ENCODE measurements around the gene S100A16.
"Not testable (repeated sequence)": the region's sequence is repeated elsewhere in the genome, so short reads cannot be mapped to it uniquely, and the experiment has no call there.

The S100A16 gene

GRCh38 chr1:153614189-153614900, 1.4 kb upstream of the S100A16 start:
- no peak for DNase-seq

- no peak for DNase-seq
Observed at GRCh38 chr1:153613406-153613805, 469 bp upstream of the S100A16 start.

DNA sequence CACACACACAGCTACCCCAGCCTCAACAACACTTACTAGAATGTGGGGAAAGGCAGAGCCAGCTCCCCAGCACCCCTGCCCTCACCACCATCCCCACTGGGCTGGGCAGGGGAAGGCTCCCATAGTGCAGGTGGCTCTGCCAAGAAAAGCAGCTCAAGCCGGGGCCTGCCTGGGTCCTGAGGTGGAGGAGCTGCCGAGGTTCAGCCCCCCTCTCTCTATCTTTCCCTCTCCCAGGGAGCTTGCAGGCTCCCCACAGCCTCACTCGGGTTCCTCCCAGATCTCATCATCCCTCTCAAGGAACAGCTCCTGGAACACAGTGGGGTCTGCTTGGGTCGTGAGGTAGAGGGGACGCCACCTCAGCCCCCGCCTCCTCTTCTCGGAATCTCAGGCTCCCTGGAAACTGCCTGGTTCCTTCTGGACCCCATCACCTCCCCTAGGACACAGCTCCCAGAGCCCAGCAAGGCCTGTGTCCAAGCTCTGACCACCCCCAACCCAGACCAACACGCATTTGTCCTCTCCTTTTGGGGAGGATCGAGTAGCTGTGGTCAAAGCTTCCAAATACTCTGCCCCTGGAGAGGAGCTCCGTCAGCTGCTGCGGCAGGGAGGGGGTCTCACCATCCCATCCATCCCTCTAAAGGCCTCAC, 704 bp downstream of the S100A16 start:
- DNase-seq, result no peak

- no peak for DNase-seq
Observed at GRCh38 chr1:153611356-153611755, 1.6 kb downstream of the S100A16 start.

GRCh38 chr1:153610811-153611301, 2.1 kb downstream of the S100A16 start:
- no peak for DNase-seq

DNA sequence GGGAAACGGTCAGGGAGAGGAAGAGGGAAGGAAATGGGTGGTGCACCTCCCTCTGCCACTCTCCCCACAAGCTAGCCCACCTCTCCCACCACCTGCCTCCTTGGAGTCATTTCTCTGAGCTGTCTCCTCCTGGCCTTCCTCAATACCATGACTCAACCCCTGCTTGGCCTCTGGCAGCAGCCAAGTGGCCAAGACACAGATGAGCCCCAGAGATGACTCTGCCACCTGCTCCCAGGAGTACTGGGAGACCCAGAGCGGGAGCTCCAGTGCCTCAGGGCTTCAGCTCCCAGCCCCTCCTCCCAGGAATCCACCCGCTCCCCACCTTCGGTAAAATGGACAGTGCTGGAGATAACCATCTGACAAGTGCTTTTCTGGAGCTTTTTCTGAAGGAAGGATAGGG, 2.6 kb downstream of the S100A16 start:
- DNase-seq, result no peak

DNA sequence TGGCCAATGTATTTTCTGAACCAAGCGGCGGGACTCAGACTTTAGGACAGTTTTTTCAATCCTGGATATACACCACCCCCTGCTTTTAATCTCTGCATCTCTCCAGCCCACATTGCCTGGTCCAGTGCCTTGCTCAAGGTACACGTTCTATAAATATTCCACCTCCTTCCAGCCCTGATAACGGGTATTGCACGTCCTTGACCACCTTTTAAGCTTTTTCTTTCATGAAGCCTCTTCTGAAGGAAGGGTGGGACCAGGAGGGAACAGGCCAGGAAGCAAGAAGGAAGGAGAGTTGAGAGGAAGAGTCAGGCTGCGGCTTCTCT, 3.4 kb downstream of the S100A16 start:
- no peak for DNase-seq

GRCh38 chr1:153608742-153609584, 4.0 kb downstream of the S100A16 start:
- DNase-seq, result no peak

- no peak for DNase-seq
Observed at GRCh38 chr1:153608089-153608682, 4.8 kb downstream of the S100A16 start.

DNA sequence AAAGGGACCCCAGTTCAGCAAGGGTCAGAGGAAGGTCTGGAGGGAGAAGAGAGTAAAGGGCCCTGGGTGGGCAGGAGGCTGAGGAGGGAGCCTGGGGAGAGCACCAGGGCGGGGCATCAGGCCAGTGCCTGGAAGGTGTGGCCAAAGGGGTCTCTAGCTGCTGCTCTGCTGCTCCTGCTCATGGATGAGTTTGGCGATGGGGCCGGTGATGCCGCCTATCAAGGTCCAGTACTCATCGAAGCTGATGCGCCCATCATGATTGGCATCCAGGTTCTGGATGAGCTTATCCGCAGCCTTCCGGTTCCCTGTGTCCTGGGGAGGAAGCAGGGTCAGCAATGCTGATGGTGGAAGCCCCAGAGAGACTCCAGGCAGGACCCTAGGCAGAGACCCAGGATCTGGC, 5.6 kb downstream of the S100A16 start:
- no peak for DNase-seq

DNA sequence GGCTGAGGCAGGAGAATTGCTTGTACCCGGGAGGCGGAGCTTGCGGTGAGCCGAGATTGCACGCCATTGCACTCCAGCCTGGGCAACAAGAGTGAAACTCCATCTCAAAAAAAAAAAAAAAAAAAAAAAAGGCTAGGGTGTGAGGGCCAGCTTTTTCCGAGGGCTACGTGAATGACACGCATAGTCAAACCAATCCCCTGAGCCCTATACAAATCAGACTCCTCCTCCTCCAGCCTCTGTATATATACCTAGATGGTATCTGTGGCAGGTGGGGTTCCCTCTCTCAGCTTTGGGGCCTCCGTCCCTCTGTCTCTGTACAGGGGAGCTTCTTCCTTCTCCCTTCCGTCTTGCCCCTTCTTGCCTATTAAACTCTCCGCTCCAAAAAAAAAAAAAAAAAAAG, 6.7 kb downstream of the S100A16 start:
- no peak for DNase-seq

DNA sequence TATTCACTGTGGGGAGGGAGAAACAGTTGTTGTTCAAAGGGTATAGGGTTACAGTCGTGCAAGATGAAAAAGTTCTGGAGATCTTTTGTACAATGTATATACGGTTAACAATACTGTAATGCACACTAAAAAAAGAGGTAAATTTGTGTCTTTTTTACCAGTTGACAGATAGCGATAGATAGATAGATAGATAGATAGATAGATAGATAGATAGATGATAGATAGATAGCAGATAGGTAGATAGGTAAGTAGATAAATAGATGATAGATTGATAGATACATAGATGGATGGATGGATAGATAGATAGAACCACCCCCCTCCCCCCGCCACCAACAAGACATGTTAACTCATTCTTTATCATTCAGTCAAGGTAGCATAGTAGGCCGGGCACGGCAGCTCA, 10.2 kb downstream of the S100A16 start:
- DNase-seq, result no peak

DNA sequence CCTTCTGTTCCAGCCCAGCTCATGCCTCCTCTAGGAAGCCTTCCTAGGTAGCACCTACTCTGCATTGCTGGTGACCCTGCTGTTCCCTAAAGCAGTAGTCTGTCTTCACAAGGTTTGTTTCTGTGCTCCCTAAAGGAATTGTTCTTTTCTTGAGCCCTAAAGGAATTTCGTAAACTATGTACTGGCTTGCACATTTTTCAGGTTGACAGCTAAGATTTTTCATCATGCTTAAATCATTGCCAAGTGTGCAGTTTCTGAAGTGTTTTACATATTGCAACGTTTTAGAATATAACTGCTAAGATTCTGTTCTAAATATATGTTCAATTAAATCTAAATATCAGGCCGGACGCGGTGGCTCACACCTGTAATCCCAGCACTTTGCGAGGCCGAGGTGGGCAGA, 13.1 kb downstream of the S100A16 start:
- DNase-seq, result no peak

- DNase-seq, result peak; percentile 71
Observed at GRCh38 chr1:153598309-153599172, 14.4 kb downstream of the S100A16 start.

DNA sequence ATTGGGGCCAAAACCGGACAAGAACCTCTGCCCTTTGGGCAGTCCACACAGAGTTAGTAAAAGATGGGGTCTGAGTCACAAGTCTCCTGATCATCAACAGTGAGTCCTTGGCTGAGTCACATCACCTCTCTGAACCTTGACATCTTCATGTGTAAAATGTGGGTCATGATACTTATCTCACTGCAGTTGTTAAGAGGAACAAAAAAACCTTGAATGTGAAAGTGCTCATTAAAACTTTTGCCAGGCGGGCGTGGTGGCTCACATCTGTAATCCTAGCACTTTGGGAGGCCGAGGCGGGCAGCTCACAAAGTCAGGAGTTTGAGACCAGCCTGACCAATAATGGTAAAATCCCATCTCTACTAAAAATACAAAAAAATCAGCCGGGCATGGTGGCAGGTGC, 15.7 kb downstream of the S100A16 start:
- DNase-seq, result peak; percentile 49

DNA sequence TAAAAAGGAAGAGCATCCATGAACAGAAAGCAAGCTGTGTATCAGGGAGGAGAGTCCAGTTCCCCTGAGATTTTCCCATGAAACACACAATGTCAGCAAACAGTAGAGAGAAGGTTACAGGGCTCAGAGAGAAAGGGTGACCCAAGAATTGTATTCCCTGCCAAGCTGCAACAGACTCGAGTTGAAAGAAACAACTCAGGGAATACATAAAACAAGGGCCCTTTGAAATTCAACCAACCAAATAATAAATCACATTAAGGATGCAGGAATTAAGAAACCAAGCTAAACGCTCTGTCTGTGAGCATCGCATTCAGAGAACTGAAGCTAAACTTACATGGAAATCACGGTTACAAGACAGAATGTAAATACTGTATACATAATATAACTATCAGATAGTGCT, 20.2 kb downstream of the S100A16 start:
- DNase-seq, result no peak

DNA sequence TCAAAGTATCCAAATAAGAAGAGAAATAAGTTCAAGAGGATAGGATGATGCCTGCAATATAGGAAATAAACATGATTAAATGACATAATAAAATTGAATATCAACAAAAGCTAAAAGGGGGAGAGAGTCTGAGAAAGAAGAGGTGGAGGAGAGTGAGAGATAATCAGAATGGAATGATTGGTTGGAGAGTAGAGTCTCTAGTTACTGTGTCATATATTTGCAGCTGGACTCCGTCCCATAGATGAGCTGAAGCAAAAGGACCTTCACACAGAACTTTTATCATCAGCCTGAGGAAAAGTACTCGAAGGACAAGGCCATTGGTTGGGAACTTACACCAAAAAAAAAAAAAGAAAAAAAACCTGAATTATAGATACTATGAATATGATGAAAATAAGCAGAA, 24.5 kb downstream of the S100A16 start:
- no peak for DNase-seq

DNA sequence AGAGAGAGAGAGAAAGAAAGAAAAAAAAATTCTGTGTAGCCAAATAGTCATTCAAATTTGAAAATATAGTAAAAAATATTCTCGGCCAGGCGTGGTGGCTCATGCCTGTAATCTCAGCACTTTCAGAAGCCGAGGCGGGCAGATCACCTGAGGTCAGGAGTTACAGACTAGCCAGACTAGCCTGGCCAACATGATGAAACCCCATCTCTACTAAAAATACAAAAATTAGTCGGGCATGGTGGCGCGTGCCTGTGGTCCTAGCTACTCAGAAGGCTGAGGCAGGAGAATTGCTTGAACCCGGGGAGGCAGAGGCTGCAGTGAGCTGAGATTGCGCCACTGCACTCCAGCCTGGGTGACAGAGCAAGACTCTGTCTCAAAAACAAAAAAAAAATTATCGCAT, 24.9 kb downstream of the S100A16 start:
- DNase-seq, result not testable (repeated sequence)

DNA sequence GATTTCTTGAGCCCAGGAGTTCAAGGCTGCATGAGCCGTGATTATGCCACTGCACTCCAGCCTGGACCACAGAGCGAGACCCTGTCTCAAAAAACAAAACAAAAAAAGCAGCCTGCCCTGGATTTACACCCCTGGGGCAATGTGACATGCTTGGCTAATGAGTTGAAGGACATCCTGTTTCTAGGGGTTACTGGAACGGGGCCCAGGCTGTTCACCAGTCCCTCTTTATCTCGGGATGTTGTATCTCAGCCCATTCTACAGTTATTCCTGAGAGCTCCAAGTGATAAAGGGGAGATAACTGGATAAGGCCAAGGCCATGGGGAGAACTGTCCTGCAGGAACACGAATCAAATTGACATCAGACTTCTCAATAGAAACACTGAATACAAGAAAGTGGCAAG, 25.6 kb downstream of the S100A16 start:
- DNase-seq, result no peak

DNA sequence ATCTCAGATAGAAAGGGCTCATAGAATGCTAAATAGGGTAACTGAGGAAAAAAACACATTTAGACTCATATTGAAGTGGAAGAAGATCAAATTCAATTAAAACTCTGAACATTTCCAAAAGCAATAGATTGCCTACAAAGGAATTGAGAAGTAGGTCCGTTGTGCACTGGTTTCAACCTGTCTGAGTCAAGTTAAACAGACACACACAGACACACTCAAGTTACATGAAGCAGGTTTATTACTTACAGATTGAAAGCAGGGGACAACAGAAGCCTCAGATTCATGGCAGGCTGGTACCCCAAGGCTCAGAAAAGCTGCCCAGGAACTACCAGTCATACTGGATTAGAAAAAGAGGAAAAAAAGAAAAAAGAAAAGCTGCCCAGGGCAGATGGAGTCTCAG, 26.6 kb downstream of the S100A16 start:
- DNase-seq, result no peak

- DNase-seq, result no peak
Observed at GRCh38 chr1:153585006-153585405, 27.9 kb downstream of the S100A16 start.

- DNase-seq, result no peak
Observed at GRCh38 chr1:153583976-153584375, 29.0 kb downstream of the S100A16 start.

GRCh38 chr1:153583514-153583913, 29.4 kb downstream of the S100A16 start:
- DNase-seq, result not testable (repeated sequence)
